Caco-2 (cell line): ENCODE data around the gene SPEG. TPM values are rescaled to one million over a fixed set of nuclear protein-coding genes. Genes with fewer than 3 reads are reported as not detected.

Source experiments
- BruUV-seq: library from RNA; stranded (reverse); fragments of 400-500 nt; replicated peaks from 2 replicates; lab custom pipeline; 2021; lab: Mats Ljungman, UMichigan
- CTCF ChIA-PET: fragments of 300-600 bp; sonication (Branson Sonifier 250); formaldehyde crosslinking; loops from one replicate; lab custom pipeline; 2022; ENCODE audit warnings: antibody characterized with exemption; lab: Charles Lee
- POLR2A ChIA-PET: fragments of 300-600 bp; sonication (Branson Sonifier 250); formaldehyde crosslinking; loops from one replicate; lab custom pipeline; 2022; ENCODE audit warnings: antibody characterized with exemption; lab: Charles Lee
- DNase-seq, 2 experiments: peaks; one replicate each; pipeline versions ENCODE4 v3.0.0 to v3.0.0-alpha.2; 2020 to 2022
- H3K27me3 ChIP-seq: replicated peaks from 2 replicates; pipeline ENCODE4 v1.6.0; 2011; ENCODE audit warnings: low read length; ENCODE audit not compliant: control insufficient read depth, insufficient read depth
- H3K36me3 ChIP-seq: 2 replicates; pipeline ENCODE4 v1.5.1; 2011; ENCODE audit warnings: low read length; ENCODE audit not compliant: control insufficient read depth, insufficient read depth
- H3K4me1 ChIP-seq: fragments of 250-450 bp; sonication (Bioruptor Pico); 2 replicates; pipeline ENCODE4 v1.5.1; 2020; ENCODE audit warnings: mild to moderate bottlenecking
- H3K4me3 ChIP-seq: 2 replicates; pipeline ENCODE4 v1.5.1; 2011; ENCODE audit warnings: low read depth, mild to moderate bottlenecking, control low read depth, low read length
- H3K9me3 ChIP-seq: fragments of 250-450 bp; sonication (Bioruptor Pico); 2 replicates; pipeline ENCODE4 v1.5.1; 2020; ENCODE audit warnings: mild to moderate bottlenecking, moderate library complexity
- H3K27ac Mint-ChIP-seq: one replicate; pipeline ENCODE4 v1.8.0; 2022; ENCODE audit warnings: mixed read lengths; ENCODE audit not compliant: unreplicated experiment
- H3K27me3 Mint-ChIP-seq: one replicate; pipeline ENCODE4 v1.8.0; 2022; ENCODE audit warnings: mixed read lengths; ENCODE audit not compliant: insufficient read depth, unreplicated experiment
- H3K36me3 Mint-ChIP-seq: one replicate; pipeline ENCODE4 v1.8.0; 2022; ENCODE audit warnings: mild to moderate bottlenecking, mixed read lengths; ENCODE audit not compliant: insufficient read depth, unreplicated experiment
- H3K4me1 Mint-ChIP-seq: one replicate; pipeline ENCODE4 v1.8.0; 2022; ENCODE audit warnings: low read depth, mixed read lengths; ENCODE audit not compliant: unreplicated experiment
- H3K4me3 Mint-ChIP-seq: one replicate; pipeline ENCODE4 v1.8.0; 2022; ENCODE audit warnings: mild to moderate bottlenecking, moderate library complexity, mixed read lengths; ENCODE audit not compliant: unreplicated experiment
- H3K9me3 Mint-ChIP-seq: one replicate; pipeline ENCODE4 v1.8.0; 2022; ENCODE audit warnings: mixed read lengths; ENCODE audit not compliant: unreplicated experiment
- CTCF ChIP-seq, 2 experiments: fragments of 200-600 bp in 1 of 2; IDR thresholded peaks; 1 replicate in 1 of 2; 2 replicates in 1 of 2; pipeline versions ENCODE4 v1.5.1 to v1.8.0; 2011 to 2022; ENCODE audit warnings: antibody characterized with exemption in 1 of 2, control low read depth in 1 of 2, inconsistent platforms in 1 of 2, low read depth in 1 of 2, low read length in 1 of 2, mild to moderate bottlenecking in 1 of 2, moderate library complexity in 1 of 2; ENCODE audit not compliant: insufficient read depth in 1 of 2, severe bottlenecking in 1 of 2, unreplicated experiment in 1 of 2
- intact Hi-C: fragments of 100-400 bp; cut with micrococcal nuclease; formaldehyde crosslinking; loops from one replicate; pipeline ENCODE4 v1.10.0; 2022; ENCODE audit not compliant: unreplicated experiment
- total RNA-seq: library from RNA; stranded (reverse); gene quantifications from 2 replicates; pipeline ENCODE4 v1.2.3, GENCODE V29; 2022

SPEG gene
- total RNA-seq, 1 experiment from 2014 or later, result 18.6 TPM

DNA sequence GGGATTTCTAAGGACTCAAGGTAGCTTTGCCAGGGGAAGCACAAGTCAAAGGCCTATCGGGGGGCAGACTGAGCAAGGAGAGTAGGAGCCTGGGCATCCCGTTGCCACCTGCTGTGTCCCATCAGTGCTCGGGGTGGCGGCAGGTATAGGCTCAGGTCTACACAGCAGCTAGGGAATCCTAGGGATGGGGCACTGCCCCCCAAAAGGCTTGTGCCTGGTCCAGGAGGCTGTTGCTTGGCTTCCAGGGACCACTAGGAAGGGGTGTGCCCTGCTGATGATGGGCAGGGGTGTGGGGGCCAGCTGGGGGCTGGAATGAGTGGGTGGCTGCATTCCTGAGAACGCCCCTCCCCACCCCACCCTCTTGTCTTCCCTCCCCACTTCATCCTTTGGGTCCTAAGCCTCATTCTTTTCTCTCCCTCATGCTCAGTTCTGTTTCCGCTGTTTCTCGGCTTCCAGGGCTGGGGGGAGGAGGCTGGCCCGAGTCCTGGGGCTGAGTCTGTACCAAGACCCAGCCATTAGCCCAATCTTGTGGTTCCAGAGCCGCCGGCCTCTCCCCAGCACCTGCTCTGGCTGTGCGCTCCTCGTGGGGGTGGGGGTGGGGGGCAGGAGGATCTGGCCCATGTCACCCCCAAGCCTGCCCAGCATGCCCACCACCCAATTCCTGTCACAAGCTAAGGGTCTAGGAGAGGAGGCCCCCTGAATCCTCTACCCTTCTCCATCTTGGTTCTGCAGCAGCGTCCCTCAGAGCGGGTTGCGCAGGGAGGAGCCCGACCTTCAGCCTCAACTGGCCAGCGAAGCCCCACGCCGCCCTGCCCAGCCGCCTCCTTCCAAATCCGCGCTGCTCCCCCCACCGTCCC lies 12.8 kb downstream of the SPEG start:
- CTCF ChIA-PET, result interaction anchor here (0.6 to 0.9 kb wide), 4 partner anchors 31 to 86 kb away, joined by 5 to 10 read pairs (median 6); partner anchors contain the start of gene DNPEP
- DNase-seq, result no peak
- H3K27me3 ChIP-seq, result no peaks in the 10 kb centered on the region
- H3K4me1 ChIP-seq, result 0 out of 2 replicates have a peak, but pooled peaks cover 3% of the 10 kb centered on the region
- H3K4me3 Mint-ChIP-seq, result no peak overlapping the region
- no TSS peak for BruUV-seq
- H3K4me1 Mint-ChIP-seq, result no peaks in the 10 kb centered on the region
- H3K27me3 Mint-ChIP-seq, result no peaks in the 10 kb centered on the region
- H3K36me3 Mint-ChIP-seq, result no peaks in the 10 kb centered on the region
- no peak for TF ChIP-seq CTCF (IDR thresholded peaks at IDR 0.05; ENCODE audit: insufficient read depth in 1 of 2, low read depth in 1 of 2, low read length in 1 of 2, severe bottlenecking in 1 of 2, unreplicated experiment in 1 of 2)
- no peaks in the 10 kb centered on the region for H3K36me3 ChIP-seq
- intact Hi-C loops, result no loop called here
- no peaks in the 10 kb centered on the region for H3K9me3 Mint-ChIP-seq
- H3K9me3 ChIP-seq, result no peaks in the 10 kb centered on the region
- POLR2A ChIA-PET, result no interaction called here
- H3K4me3 ChIP-seq, result no peak overlapping the region
- no peak overlapping the region for H3K27ac Mint-ChIP-seq

GRCh38 chr2:219448099-219448775 lies 13.6 kb downstream of the SPEG start:
- H3K4me1 ChIP-seq, result no peaks in the 10 kb centered on the region
- no TSS peak for BruUV-seq
- no peaks in the 10 kb centered on the region for H3K4me1 Mint-ChIP-seq
- intact Hi-C loops, result no loop called here
- H3K27ac Mint-ChIP-seq, result no peak overlapping the region
- H3K27me3 Mint-ChIP-seq, result no peaks in the 10 kb centered on the region
- H3K9me3 Mint-ChIP-seq, result no peaks in the 10 kb centered on the region
- no peak for DNase-seq
- H3K36me3 Mint-ChIP-seq, result no peaks in the 10 kb centered on the region
- no peaks in the 10 kb centered on the region for H3K27me3 ChIP-seq
- no peak overlapping the region for H3K4me3 ChIP-seq
- H3K4me3 Mint-ChIP-seq, result no peak overlapping the region
- no peaks in the 10 kb centered on the region for H3K9me3 ChIP-seq
- no peak for TF ChIP-seq CTCF (IDR thresholded peaks at IDR 0.05; ENCODE audit: insufficient read depth in 1 of 2, low read depth in 1 of 2, low read length in 1 of 2, severe bottlenecking in 1 of 2, unreplicated experiment in 1 of 2)
- ChIA-PET POLR2A (no interaction called here), CTCF (no interaction called here)
- no peaks in the 10 kb centered on the region for H3K36me3 ChIP-seq

DNA sequence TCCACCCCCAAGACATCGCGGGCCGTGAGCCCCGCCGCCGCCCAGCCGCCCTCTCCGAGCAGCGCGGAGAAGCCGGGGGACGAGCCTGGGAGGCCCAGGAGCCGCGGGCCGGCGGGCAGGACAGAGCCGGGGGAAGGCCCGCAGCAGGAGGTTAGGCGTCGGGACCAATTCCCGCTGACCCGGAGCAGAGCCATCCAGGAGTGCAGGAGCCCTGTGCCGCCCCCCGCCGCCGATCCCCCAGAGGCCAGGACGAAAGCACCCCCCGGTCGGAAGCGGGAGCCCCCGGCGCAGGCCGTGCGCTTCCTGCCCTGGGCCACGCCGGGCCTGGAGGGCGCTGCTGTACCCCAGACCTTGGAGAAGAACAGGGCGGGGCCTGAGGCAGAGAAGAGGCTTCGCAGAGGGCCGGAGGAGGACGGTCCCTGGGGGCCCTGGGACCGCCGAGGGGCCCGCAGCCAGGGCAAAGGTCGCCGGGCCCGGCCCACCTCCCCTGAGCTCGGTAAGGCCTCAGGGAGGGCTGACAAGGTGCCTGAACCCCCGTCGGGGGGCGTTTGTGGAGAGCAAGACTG lies 14.2 kb downstream of the SPEG start:
- TF ChIP-seq CTCF (IDR thresholded peaks at IDR 0.05; ENCODE audit: insufficient read depth in 1 of 2, low read depth in 1 of 2, low read length in 1 of 2, severe bottlenecking in 1 of 2, unreplicated experiment in 1 of 2), result no peak
- Histone ChIP-seq H3K4me1 (no peaks in the 10 kb centered on the region), H3K27me3 (no peaks in the 10 kb centered on the region), H3K36me3 (no peaks in the 10 kb centered on the region), H3K9me3 (no peaks in the 10 kb centered on the region), H3K4me3 (no peak overlapping the region)
- Mint-ChIP-seq H3K36me3 (no peaks in the 10 kb centered on the region), H3K27me3 (no peaks in the 10 kb centered on the region), H3K4me1 (no peaks in the 10 kb centered on the region), H3K9me3 (no peaks in the 10 kb centered on the region), H3K4me3 (no peak overlapping the region), H3K27ac (no peak overlapping the region)
- ChIA-PET POLR2A (no interaction called here), CTCF (no interaction called here)
- DNase-seq, result no peak
- intact Hi-C loops, result no loop called here
- BruUV-seq, result no TSS peak
